Measurements from ENCODE around the gene TBC1D1.

GRCh38 chr4:38184404-38184803 lies 293.5 kb downstream of the TBC1D1 start:
- no peak for TF ChIP-seq CTCF (IDR thresholded peaks at IDR 0.05; ENCODE audit: poor library complexity, severe bottlenecking)
- TF ChIP-seq TAF1 (IDR thresholded peaks at IDR 0.05; ENCODE audit: low read depth): no peak

Data from neural cell (in vitro differentiated cells).